Measurements from ENCODE around the gene PPP2R3A.

DNA sequence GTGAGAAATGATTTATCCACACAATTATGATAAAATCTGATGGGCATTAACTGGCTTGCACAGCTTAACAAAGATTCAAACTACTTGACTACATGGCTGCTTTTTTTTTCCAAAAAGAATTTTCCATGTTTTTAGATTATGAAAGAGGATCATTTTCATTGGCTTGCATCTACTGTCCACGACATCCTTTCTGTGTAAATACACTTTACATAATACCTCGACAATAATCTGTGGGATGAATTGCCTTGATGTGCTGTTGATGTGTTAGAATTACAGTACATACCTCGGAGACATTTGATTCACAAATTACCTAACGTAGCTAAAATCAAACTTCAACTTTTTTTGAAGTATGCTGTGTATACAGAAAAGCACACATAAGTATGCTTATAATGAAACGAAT, 104.4 kb downstream of the PPP2R3A start:
- TF ChIP-seq, protein P1, sequence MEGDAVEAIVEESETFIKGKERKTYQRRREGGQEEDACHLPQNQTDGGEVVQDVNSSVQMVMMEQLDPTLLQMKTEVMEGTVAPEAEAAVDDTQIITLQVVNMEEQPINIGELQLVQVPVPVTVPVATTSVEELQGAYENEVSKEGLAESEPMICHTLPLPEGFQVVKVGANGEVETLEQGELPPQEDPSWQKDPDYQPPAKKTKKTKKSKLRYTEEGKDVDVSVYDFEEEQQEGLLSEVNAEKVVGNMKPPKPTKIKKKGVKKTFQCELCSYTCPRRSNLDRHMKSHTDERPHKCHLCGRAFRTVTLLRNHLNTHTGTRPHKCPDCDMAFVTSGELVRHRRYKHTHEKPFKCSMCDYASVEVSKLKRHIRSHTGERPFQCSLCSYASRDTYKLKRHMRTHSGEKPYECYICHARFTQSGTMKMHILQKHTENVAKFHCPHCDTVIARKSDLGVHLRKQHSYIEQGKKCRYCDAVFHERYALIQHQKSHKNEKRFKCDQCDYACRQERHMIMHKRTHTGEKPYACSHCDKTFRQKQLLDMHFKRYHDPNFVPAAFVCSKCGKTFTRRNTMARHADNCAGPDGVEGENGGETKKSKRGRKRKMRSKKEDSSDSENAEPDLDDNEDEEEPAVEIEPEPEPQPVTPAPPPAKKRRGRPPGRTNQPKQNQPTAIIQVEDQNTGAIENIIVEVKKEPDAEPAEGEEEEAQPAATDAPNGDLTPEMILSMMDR (IDR thresholded peaks at IDR 0.05; ENCODE audit: low read depth, low read length), result no peak
- no peak for TF ChIP-seq EZH2phosphoT487 (IDR thresholded peaks at IDR 0.05; ENCODE audit: low read depth)
